ENCODE results near the gene CTNND2. TPM values are rescaled to one million over a fixed set of nuclear protein-coding genes. Genes with fewer than 3 reads are reported as not detected.

The CTNND2 gene
- total RNA-seq, 3 donors from 2014 or later (not counting 1 experiment from before 2014, with no cell fraction given) = not detected

GRCh38 chr5:11928909-11929308, 24.7 kb upstream of the CTNND2 start:
- DNase-seq (no peak), ATAC-seq (no peak)
- Mint-ChIP-seq H3K36me3 (no peaks in the 10 kb centered on the region), H3K27ac (no peak overlapping the region), H3K4me1 (no peaks in the 10 kb centered on the region), H3K27me3 (ENCODE audit: low read depth in 2 of 2) (no peaks in the 10 kb centered on the region), H3K9me3 (peaks cover 7 to 11% of the 10 kb centered on the region in 2 donors), H3K4me3 (no peak overlapping the region)
- Histone ChIP-seq H3K36me3 (ENCODE audit: control insufficient read depth, insufficient read depth, low read length) (no peaks in the 10 kb centered on the region), H3K4me1 (ENCODE audit: control insufficient read depth, insufficient read depth, low read length) (no peaks in the 10 kb centered on the region), H3K9me3 (ENCODE audit: control insufficient read depth, insufficient read depth, low read length) (no peaks in the 10 kb centered on the region), H3K4me3 (ENCODE audit: low read length) (no peak overlapping the region), H3K27ac (ENCODE audit: low read length) (no peak overlapping the region), H3K27me3 (ENCODE audit: control insufficient read depth, insufficient read depth, low read length) (no peaks in the 10 kb centered on the region)
- no peak for TF ChIP-seq CTCF (IDR thresholded peaks at IDR 0.05)
- intact Hi-C loops (cut with micrococcal nuclease) = no loop called here
- WGBS (ENCODE audit: insufficient coverage) = 54% methylated on average over 4 of the region's 4 CpGs

GRCh38 chr5:11925701-11926100, 21.5 kb upstream of the CTNND2 start:
- DNase-seq (no peak), ATAC-seq (no peak)
- H3K27me3 Mint-ChIP-seq (ENCODE audit: low read depth in 2 of 2) = no peaks in the 10 kb centered on the region
- no peak overlapping the region for H3K4me3 Mint-ChIP-seq
- H3K9me3 Mint-ChIP-seq = peaks cover 5 to 6% of the 10 kb centered on the region in 2 donors
- H3K27ac ChIP-seq (ENCODE audit: low read length) = no peak overlapping the region
- no peaks in the 10 kb centered on the region for H3K36me3 ChIP-seq (ENCODE audit: control insufficient read depth, insufficient read depth, low read length)
- 69% methylated on average over 1 of the region's 1 CpG for WGBS (ENCODE audit: insufficient coverage)
- no peaks in the 10 kb centered on the region for H3K9me3 ChIP-seq (ENCODE audit: control insufficient read depth, insufficient read depth, low read length)
- TF ChIP-seq CTCF (IDR thresholded peaks at IDR 0.05) = no peak
- intact Hi-C loops (cut with micrococcal nuclease) = no loop called here
- no peaks in the 10 kb centered on the region for H3K4me1 ChIP-seq (ENCODE audit: control insufficient read depth, insufficient read depth, low read length)
- no peak overlapping the region for H3K4me3 ChIP-seq (ENCODE audit: low read length)
- H3K27ac Mint-ChIP-seq = no peak overlapping the region
- H3K4me1 Mint-ChIP-seq = no peaks in the 10 kb centered on the region
- no peaks in the 10 kb centered on the region for H3K27me3 ChIP-seq (ENCODE audit: control insufficient read depth, insufficient read depth, low read length)
- no peaks in the 10 kb centered on the region for H3K36me3 Mint-ChIP-seq

- Histone ChIP-seq H3K9me3 (ENCODE audit: control insufficient read depth, insufficient read depth, low read length) (no peaks in the 10 kb centered on the region), H3K27me3 (ENCODE audit: control insufficient read depth, insufficient read depth, low read length) (no peaks in the 10 kb centered on the region), H3K4me1 (ENCODE audit: control insufficient read depth, insufficient read depth, low read length) (no peaks in the 10 kb centered on the region), H3K4me3 (ENCODE audit: low read length) (no peak overlapping the region), H3K27ac (ENCODE audit: low read length) (no peak overlapping the region), H3K36me3 (ENCODE audit: control insufficient read depth, insufficient read depth, low read length) (no peaks in the 10 kb centered on the region)
- H3K4me1 Mint-ChIP-seq = no peaks in the 10 kb centered on the region
- intact Hi-C loops (cut with micrococcal nuclease) = no loop called here
- no peaks in the 10 kb centered on the region for H3K36me3 Mint-ChIP-seq
- H3K9me3 Mint-ChIP-seq = peaks cover 5 to 11% of the 10 kb centered on the region in 2 donors
- H3K27me3 Mint-ChIP-seq (ENCODE audit: low read depth in 2 of 2) = no peaks in the 10 kb centered on the region
- H3K27ac Mint-ChIP-seq = no peak overlapping the region
- DNase-seq (no peak), ATAC-seq (no peak)
- no peak for TF ChIP-seq CTCF (IDR thresholded peaks at IDR 0.05)
- WGBS (ENCODE audit: insufficient coverage) = 100% methylated on average over 1 of the region's 2 CpGs
- H3K4me3 Mint-ChIP-seq = no peak overlapping the region
Observed at GRCh38 chr5:11922394-11922793, 18.1 kb upstream of the CTNND2 start.

- Mint-ChIP-seq H3K4me3 (no peak overlapping the region), H3K4me1 (no peaks in the 10 kb centered on the region), H3K27ac (no peak overlapping the region), H3K27me3 (ENCODE audit: low read depth in 2 of 2) (no peaks in the 10 kb centered on the region), H3K9me3 (peaks cover 4 to 8% of the 10 kb centered on the region in 2 donors), H3K36me3 (no peaks in the 10 kb centered on the region)
- Histone ChIP-seq H3K27me3 (ENCODE audit: control insufficient read depth, insufficient read depth, low read length) (no peaks in the 10 kb centered on the region), H3K9me3 (ENCODE audit: control insufficient read depth, insufficient read depth, low read length) (no peaks in the 10 kb centered on the region), H3K4me3 (ENCODE audit: low read length) (no peak overlapping the region), H3K27ac (ENCODE audit: low read length) (no peak overlapping the region), H3K36me3 (ENCODE audit: control insufficient read depth, insufficient read depth, low read length) (no peaks in the 10 kb centered on the region), H3K4me1 (ENCODE audit: control insufficient read depth, insufficient read depth, low read length) (no peaks in the 10 kb centered on the region)
- intact Hi-C loops (cut with micrococcal nuclease) = no loop called here
- ATAC-seq (no peak), DNase-seq (no peak)
- 86% methylated on average over 9 of the region's 9 CpGs for WGBS (ENCODE audit: insufficient coverage)
- no peak for TF ChIP-seq CTCF (IDR thresholded peaks at IDR 0.05)
Observed at GRCh38 chr5:11918463-11919045, 14.3 kb upstream of the CTNND2 start.
